GM15510 (cell line): ENCODE results near the gene NOP9.

Experiments used
- POLR2A ChIP-seq: IDR thresholded peaks from 3 replicates; pipeline ENCODE4 v1.6.1; 2011; ENCODE audit warnings: borderline replicate concordance; ENCODE audit not compliant: insufficient read length; ENCODE audit errors: extremely low read depth

Gene NOP9

GRCh38 chr14:24307575-24308341, 8.1 kb downstream of the NOP9 start, which contains the start of gene CIDEB:
CIDEB (minus strand) TSS chr14:24307977; CDS start chr14:24307858, 119 bp downstream.
- TF ChIP-seq POLR2A, result no peak

- TF ChIP-seq POLR2A, result no peak
These were observed 8.9 kb downstream of the NOP9 start for GRCh38 chr14:24308342-24309124.

- TF ChIP-seq POLR2A, result no peak
These were observed 10.1 kb downstream of the NOP9 start, which contains the start of gene LTB4R2 for GRCh38 chr14:24309538-24310264. LTB4R2 (plus strand) TSS chr14:24310140; CDS start chr14:24310665, 525 bp downstream.

GRCh38 chr14:24310265-24310645, 10.6 kb downstream of the NOP9 start:
- TF ChIP-seq POLR2A, result no peak

- peak; percentile 43 for TF ChIP-seq POLR2A
These were observed 11.3 kb downstream of the NOP9 start, which contains the start of gene LTB4R for GRCh38 chr14:24310646-24311604. LTB4R (plus strand) TSS chr14:24311502; CDS start chr14:24315652, 4,150 bp downstream.

- TF ChIP-seq POLR2A, result no peak
These were observed 12.4 kb downstream of the NOP9 start for GRCh38 chr14:24311837-24312615.

- no peak for TF ChIP-seq POLR2A
These were observed 13.3 kb downstream of the NOP9 start for GRCh38 chr14:24312736-24313507.

- TF ChIP-seq POLR2A, result no peak
These were observed 14.3 kb downstream of the NOP9 start for GRCh38 chr14:24313913-24314312.

- TF ChIP-seq POLR2A, result no peak
These were observed 14.9 kb downstream of the NOP9 start for GRCh38 chr14:24314377-24315193.

GRCh38 chr14:24315243-24315806, 15.7 kb downstream of the NOP9 start:
- TF ChIP-seq POLR2A, result no peak
